OCI-LY7 (cell line): ENCODE results near the gene AMBP.

ENCODE experiments used
- CTCF ChIP-seq: fragments of 200-600 bp; sonication (generic); conservative IDR thresholded peaks from 2 replicates; pipeline ENCODE4 v1.5.1; 2014; ENCODE audit warnings: mild to moderate bottlenecking, antibody characterized with exemption, low read length, moderate library complexity, mixed read lengths
- EZH2phosphoT487 ChIP-seq: fragments of 200-600 bp; sonication (generic); IDR thresholded peaks from 2 replicates; pipeline ENCODE4 v1.6.1; 2018; ENCODE audit warnings: low read depth, borderline replicate concordance, mild to moderate bottlenecking, mixed run types, antibody characterized with exemption, low read length, moderate library complexity, mixed read lengths

GRCh38 chr9:114109124-114109523, 31.0 kb upstream of the AMBP start:
- TF ChIP-seq CTCF (no peak), EZH2phosphoT487 (no peak)
